HPDE6-E6E7 (cell line): Measurements from ENCODE around the gene FNIP2.
"Not testable (repeated sequence)": the region's sequence is repeated elsewhere in the genome, so short reads cannot be mapped to it uniquely, and the experiment has no call there.

Source experiments
- DNase-seq: peaks from one replicate; pipeline ENCODE4 v3.0.0; 2011; ENCODE audit warnings: missing footprints; ENCODE audit errors: extremely low spot score

The FNIP2 gene

DNA sequence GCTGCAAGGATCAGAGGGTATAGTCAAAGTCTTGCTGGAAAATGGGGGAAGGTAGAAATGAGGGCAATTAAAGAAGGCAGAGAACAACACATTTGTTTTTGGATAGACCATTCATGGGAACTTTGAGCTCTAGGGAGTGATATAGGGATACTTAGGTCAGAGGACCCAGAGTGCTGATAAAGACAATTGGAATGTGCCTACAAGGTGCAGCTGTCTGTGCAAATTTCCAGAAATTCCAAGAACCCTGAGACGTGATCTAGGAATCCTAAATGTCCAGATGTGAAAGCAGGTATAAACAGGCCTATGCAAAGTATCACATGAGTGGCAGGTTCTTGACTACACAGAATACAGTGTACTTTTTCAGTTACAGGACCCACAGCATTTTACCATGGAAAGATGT, 24.2 kb downstream of the FNIP2 start:
- DNase-seq, result no peak

DNA sequence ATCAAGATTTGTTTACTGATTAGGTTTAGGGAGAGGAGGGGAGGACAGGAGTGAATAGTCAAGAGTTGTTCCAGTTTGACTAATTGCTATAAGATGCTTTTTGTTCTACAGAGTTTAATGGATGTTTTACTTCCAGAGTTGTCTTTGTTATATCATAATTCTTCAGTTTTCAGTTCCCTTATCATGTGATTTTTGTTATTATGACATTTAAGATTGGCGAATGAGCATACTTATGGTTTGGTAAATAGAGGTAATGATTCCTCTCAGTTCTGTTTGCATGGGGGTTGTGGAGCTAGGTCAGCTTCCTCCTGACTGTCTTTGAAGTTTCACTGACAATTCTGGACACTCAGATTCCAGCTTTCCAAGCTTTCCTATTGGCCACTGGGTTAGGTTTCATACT, 24.6 kb downstream of the FNIP2 start:
- DNase-seq, result not testable (repeated sequence)

DNA sequence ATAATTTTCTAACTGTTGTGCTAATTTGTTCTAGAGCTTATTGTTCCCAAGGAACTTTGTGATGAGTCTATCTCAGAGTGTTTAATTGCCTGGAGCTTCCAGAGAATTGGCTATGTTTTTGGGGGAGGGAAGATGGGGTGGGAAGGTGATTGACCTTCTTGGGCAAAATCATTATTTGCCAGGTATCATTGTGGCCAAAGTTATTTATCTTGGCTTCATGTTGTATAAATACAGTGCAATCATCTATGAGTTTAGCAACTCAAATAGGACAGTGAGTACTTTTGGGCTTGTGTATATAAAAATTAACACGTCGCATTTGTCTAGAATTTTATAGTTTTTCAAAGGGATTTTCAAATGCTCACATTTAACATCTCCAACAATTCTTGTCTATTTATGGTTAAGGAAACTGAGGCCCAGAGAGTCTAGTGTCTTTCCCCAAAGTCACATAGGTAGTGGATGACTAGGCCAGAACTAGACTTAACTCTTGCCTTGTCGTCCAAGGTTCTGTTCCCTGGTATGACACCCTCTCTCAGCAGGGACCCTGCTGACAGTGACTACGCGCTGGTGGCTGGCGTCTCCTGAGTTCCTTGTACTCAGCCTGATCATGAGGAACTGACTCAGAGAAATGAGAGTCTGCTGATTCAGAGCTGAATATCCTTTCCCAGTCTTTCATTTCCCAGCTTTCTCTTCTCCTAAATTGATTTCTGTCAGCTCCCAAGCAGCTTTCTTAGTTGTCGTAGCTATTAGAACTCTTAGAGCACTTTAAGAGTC, 27.7 kb downstream of the FNIP2 start:
- DNase-seq, result no peak

DNA sequence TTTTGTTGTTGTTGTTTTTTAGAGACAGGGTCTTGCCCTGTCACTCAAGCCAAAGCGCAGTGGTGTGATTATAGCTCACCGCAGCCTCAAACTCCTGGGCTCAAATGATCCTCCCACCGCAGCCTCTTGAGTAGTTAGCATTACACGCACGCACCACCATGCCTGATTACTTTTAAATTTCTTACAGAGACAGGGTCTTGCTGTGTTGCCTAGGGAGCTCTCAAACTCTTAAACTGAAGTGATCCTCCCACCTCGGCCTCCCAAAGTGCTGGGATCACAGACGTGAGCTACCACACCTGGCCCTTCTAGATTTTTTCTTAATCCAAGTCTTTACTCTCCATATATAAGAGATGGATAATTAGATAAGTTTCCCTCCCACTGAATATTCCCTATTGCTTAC, 29.2 kb downstream of the FNIP2 start:
- no peak for DNase-seq

DNA sequence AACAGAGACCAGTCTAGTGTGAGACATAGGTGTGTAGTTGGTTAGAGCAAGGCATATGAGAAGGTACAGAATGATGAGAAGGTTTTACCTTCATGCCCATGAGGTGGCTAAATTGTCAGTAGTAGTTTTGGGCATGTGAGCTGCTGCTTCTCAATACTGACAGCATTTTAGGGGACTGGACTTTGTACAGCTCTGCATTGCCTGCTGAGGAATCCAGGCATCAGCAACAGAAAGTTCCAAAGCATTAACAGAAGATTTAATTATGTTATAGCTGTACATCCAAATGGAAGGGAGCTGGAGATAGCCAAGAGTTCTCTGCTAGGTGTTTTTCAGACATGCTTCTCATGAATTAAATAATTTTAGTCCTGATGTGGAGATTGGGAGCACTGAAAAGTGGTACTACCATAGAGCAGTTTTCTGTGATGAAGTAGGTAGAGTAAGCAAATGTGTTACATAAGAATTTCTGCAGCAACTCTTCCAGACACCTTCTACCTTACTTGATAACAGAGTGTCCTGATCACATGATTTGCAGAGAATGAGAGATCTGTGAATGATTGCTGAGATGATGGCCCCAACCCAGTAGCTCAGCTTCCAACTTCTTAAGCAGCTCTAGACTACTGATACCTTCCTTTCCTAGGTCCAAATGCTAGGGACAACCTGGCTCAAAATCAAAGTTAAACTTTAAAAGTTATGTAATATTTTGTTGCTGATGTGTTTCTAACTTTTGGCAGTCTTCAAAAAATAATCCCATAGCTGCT, 30.4 kb downstream of the FNIP2 start:
- no peak for DNase-seq

DNA sequence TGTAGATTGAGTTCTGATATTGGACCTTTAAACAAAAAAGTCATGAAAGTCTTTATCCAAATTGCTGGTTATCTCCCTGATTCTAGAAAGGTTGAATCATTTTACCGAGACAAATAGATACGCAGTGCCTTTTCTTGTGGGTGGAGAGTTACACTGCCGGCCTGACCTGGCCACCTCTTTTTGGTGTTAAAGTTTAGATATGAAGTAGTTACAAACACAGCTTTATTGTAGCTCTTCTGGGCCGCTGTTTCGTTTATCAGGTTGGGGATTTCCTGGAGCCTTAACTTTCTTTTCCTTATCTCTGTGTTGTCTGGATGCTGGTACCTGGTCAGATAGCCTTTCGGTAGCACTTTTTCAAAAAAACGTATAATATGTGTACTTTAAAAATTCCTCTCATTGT, 31.0 kb downstream of the FNIP2 start:
- no peak for DNase-seq

DNA sequence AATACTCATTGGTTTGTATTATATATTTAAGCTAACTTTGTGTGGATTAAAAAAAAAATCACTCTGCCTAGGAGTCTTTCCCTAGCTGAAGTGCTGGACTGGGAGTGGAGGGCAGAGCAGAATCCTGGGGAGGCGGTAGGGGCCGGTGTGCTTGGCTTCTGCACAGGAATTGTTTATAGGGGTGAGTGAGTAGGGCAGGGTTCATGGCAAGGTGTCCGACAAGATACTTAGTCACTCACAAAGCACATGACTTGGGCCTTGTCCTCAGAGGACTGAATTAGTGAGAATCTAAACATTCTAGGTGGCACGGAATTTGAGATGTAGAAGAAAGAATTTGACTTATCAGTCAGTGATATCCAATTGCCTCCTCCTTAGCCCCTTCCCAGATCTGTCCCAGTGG, 32.2 kb downstream of the FNIP2 start:
- no peak for DNase-seq

DNA sequence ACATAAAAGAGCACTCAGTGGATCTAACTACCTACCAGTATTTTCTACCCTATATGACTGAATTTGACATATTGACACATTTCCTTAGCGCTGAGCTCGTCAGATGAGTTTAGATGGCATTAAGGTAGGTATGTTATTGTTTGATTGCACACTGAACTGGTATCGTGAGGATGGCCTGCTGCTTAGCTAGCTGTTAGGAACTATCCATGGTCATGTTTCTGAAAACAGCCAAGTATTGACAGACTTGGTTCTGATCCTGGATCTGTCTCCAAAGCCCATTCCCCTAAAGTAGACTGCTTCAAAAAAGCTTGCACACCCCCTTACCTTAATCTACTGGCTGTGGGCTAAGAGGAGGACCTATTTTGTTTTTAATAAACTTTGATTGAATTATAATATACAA, 32.9 kb downstream of the FNIP2 start:
- DNase-seq, result no peak

DNA sequence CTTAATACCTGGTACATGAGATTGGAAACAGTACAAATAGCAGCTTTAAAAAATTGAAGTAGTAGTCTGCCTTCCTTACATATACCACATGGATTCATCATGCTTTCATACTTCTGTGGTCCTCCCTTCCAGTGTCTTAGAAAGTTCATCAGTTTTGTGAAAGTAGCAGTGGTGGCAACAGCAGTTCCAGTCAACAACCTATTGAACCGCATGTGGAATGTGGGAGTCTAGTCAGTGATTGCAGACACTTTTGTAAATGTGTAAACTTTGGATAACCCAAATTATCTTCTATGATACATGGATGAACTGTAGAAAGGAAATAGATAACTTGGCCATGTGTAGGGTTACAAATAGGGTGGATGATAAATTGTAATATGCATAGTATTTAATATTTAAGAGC, 34.1 kb downstream of the FNIP2 start:
- DNase-seq, result no peak

DNA sequence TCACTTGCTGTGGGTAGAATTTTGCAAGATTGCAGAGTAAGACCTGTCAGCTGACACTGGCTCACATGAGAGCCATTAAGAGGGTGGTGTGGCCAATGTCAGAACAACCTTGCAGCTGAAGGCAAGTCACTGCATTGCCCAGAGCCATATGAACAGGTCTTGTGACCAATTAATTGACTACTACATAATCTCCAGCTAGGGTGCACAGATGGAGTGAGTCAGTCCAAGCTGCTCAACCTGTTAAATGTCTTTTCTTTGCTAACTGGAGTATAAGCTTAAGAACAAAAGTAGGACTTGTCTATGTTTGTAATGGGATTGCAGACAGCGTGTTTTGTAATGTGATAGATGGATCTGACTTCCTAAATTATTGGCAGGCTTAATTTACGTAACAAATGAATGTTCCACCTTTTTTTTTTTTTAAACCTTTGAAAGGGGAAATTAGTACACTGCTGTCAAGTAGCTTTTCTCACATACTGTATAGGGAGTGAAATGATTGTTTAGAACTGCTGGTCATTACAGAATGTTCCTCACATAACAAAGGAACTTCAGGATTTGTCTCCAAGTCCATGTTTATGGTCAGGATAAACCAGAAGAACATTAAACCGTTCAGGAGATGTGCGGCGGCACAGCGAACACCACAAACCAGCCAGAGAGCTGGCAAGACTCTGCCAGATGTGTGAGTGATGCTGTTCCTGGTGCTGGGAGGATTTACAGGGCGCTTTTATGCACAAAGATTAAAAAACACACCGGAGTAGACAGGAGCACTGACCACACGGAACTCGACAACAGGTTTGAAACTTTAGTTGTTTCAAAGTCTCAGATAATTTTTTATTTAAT, 37.0 kb downstream of the FNIP2 start:
- peak; percentile 86 for DNase-seq

DNA sequence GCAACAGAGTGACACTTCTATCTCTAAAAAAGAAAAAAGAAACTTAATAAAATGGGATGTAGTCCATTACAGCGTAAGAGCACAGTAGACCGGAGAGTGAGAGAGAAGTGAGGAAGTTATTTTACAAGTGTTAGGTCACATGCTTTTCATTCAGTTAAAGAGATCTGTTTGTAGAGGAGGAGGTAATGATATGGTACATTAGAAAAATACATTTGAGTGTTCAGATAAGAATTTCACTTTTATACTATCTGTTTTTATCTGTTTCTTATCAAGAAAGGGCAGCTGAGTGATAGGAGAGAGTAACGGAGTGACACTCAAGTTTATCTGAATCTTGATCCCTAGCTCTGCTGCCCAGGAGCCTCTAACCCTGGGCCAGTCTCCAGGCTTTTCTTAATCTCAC, 38.9 kb downstream of the FNIP2 start:
- no peak for DNase-seq

DNA sequence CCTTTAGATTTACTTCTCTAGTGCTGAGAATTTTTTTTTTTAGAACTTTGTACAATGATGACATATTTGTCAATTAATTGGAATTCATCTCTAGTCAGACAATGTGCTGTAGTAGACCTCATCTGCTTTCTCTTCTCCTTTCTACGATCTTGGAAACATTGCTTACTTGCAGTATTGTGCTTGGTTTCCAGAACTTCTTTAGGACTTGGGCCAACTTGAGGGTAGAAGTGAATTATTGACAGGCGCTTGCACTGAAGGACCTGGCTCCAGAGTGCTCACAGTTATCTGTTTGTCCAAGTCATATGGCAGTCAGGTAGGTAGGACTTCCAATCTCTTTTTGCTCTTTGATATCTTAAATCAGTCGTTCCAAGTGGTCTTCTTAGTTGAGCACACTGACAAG, 39.6 kb downstream of the FNIP2 start:
- no peak for DNase-seq

DNA sequence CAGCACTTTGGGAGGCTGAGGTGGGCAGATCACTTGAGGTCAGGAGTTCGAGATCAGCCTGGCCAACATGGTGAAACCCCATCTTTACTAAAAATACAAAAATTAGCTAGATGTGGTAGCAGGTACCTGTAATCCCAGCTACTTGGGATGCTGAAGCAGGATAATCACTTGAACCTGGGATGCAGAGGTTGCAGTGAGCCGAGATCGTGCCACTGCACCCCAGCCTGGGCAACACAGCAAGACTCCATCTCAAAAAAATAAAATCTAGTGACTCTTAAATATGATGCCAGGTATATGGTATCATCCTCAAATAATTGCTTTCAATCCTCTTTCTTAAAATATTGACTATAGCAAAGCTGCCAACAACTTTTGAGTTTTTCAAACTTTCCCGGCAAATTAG, 40.4 kb downstream of the FNIP2 start:
- DNase-seq, result not testable (repeated sequence)

DNA sequence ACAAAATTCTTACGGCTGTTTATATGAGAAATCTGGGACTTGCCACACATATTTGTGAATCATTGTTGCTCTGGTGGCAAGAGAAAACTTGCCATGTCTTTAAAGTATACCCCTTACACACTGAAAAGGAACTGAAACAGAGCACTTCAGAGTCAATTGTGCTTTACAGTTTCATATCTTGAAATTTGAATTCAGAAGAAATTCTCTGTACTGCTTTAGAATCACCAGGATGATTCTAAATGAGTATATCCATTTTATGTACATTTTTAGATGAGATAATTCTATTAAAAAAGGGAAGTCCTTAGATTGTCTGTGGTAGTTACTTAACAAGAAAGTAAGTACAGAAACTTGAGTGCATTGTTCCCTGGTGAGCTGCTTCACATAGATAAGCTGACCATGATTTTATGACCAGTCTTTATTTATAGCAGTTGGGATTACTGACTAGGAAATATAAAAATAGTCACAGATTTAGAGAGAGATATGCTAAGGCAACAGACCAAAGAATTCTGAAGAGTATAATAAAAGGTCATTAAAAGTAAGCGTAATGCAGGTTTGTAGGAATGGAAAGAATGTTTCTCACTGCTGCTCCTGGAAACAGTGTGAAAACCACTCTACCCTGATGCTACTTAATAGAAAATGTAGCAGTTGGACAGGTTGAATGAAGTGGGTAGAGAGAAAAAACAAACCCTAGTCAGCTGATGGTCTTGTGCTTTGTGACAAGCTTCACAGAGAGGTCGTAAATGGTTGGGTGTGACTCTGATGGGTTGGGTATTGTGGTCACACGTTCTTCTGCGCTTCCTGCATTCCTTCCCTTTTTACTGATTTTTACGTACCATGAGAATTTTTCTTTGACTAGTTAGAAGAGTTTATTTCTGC, 41.0 kb downstream of the FNIP2 start:
- DNase-seq, result no peak

DNA sequence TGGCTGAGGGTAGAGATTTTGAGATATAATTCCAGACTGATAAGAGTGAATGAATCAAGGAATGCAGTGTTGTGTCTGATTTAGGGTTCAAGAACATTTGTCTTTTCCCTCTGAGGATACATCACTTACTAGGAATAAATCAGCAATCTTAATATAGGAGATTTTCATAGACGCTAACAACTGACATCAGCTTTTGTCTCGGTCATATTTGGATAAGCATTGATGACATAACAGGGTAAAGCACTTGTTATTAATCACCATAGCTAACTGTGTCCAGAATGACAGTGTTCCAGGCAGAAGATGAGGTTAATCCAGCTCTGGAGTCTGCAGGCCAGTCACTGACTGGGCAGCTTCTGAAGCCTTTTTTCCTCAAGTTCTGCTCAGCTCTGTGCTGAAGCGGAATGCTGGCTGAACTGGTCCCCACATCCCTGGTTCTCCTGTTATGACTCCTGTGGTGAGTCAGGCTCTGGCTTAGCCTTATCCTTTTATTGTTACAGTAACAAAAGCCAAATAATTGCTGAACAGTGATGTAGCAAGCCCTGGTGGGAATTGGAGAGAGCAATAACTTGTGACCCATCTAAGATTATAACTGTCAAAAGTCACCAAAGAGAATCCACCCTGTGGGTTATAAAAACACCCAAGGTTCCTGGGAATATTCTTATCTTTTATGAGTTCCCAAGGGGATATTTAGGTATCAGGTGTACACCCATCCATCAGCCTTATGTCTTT, 41.8 kb downstream of the FNIP2 start:
- DNase-seq, result peak; percentile 79

DNA sequence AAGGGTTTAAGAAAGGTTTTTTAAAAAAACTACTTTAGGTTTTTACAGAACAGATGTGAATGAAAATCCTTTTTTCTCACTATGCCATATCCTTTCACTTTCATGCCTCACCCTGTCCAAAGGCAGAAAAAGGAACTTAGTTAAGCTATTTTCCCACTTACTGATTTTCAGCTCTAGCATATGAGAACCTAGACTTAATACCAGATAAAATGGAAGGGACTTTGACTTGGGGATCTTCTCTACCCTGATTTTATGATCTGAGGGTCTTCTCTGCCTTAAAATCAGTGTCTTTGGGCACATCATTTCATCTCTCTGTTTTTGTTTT, 42.4 kb downstream of the FNIP2 start:
- DNase-seq, result no peak

DNA sequence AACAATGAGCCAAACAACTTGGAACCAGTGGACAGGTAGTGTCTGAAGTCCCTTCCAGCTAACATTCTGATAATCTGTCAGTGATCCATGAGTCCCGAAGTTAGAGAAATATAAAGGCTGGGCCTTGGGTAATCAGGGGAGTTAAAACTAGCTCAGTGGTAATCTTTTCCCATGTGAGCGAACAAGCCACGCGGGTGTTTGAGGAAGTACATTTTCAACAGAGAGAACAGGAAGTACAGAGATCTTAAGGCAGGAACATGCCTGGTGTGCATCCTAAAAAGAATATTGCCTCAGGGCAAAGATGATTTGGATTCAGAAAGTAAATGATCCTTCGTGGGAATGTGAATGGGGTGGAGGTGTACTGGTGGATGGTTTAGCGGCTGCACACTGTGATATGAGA, 42.9 kb downstream of the FNIP2 start:
- no peak for DNase-seq

DNA sequence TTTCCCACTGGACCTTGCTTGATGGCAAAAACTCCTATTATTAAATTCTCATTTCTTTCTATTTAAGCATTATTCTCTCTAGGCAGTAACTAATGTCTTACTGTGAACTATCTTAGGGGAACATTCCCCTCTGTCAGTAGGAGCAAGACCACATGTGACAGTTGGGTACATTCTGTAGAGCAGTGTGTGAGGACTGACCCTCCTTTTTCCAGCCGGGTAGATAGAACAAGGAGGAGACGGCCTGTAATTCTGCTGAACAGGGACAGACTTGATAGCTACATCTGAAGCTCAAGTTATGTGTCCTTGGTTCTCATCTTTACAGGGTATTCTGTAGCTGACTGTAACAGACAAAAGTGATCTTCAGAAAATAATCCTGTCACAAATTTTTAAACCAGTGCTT, 43.3 kb downstream of the FNIP2 start:
- DNase-seq, result no peak

DNA sequence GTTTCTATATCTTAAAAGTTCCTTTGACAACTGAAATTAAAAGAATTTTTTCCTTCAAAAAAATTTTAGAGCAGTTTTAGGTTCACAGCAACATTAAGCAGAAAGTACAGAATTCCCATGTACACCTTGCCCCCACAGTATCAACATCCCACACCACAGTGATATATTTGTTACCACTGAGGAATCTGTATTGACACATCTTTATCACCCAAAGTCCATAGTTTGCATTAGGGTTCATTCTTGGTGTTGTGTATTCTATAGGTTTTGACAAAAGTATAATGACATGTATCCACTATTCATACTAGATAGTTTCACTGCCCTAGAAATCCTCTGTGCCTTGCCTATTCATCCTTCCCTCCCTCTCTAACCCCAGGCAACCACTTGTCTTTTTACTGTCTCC, 43.7 kb downstream of the FNIP2 start:
- DNase-seq, result no peak

DNA sequence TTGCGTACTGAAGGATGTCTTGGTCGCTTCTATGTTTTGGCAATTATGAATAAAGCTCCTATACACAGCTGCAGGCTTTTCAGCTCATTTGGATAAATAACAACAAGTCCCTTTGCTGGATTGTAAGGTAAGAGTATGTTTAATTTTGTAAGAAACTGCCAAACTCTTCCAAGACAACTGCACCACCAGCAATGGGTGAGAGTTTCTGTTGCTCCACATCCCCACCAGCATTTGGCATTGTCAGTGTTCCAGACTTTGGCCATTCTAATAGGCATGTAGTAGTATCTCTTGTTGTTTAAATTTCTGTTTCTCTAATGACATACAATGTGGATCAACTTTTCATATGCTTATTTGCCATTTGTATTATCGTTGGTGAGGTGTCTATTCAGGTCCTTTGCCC, 44.3 kb downstream of the FNIP2 start:
- DNase-seq, result no peak

DNA sequence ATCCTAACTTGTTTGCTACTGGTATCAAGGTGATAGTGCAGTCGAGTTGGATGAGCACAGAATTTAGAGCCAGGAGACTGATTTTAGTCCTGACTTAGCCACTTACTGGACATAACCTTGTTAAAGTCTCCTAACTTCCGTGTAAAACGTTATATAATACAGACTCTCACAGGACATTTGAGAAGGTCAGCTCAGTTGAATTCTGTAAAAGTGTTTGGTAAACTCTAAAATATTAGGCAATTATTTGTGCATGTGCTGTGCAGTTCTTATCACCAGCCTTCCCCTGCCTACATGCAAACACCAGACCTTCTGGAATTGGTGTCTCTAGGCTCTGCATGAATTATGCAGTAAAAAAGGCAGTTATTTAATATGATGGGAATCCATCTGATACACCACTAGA, 45.4 kb downstream of the FNIP2 start:
- DNase-seq, result no peak
